Brain microvascular endothelial cell (primary cell): ENCODE data around the gene ATP13A2.

ENCODE experiments used
- DNase-seq: peaks from one replicate; pipeline ENCODE4 v3.0.0-alpha.2; 2020
- H3K27ac ChIP-seq: fragments of 250-450 bp; sonication (Bioruptor Pico); 2 replicates; pipeline ENCODE4 v1.5.1; 2020; ENCODE audit warnings: mild to moderate bottlenecking, moderate library complexity
- H3K27me3 ChIP-seq: fragments of 250-450 bp; sonication (Bioruptor Pico); replicated peaks from 2 replicates; pipeline ENCODE4 v1.5.1; 2020; ENCODE audit warnings: mild to moderate bottlenecking
- H3K36me3 ChIP-seq: fragments of 250-450 bp; sonication (Bioruptor Pico); replicated peaks from 2 replicates; pipeline ENCODE4 v1.5.1; 2020; ENCODE audit warnings: mild to moderate bottlenecking
- H3K4me3 ChIP-seq: 2 replicates; pipeline ENCODE4 v1.5.1; 2011; ENCODE audit warnings: low read depth, mild to moderate bottlenecking, control low read depth, low read length, moderate library complexity
- CTCF ChIP-seq: IDR thresholded peaks from 2 replicates; pipeline ENCODE4 v1.5.1; 2011; ENCODE audit warnings: low read depth, mild to moderate bottlenecking, moderate library complexity, low read length, control low read depth, inconsistent platforms; ENCODE audit errors: missing control alignments
- in situ Hi-C: cut with HindIII; loops from 2 replicates; pipeline ENCODE4 v1.10.0; 2017; ENCODE audit warnings: low sequenced_read_pairs, low pct_ligation_motif_present

The ATP13A2 gene

GRCh38 chr1:17046334-17046657 lies 34.6 kb upstream of the ATP13A2 start:
- Histone ChIP-seq H3K36me3 (peaks cover 33% of the 10 kb centered on the region), H3K27ac (no peak overlapping the region), H3K4me3 (no peak overlapping the region), H3K27me3 (no peaks in the 10 kb centered on the region)
- no peak for DNase-seq
- in situ Hi-C loops: no loop called here
- TF ChIP-seq CTCF: no peak

- H3K27ac ChIP-seq: no peak overlapping the region
- peak; percentile 31 for DNase-seq
- H3K36me3 ChIP-seq: peaks cover 35% of the 10 kb centered on the region
Observed at GRCh38 chr1:17045634-17046333, 34.1 kb upstream of the ATP13A2 start.

GRCh38 chr1:17045150-17045549 lies 33.4 kb upstream of the ATP13A2 start:
- Histone ChIP-seq H3K27ac (no peak overlapping the region), H3K4me3 (no peak overlapping the region), H3K27me3 (no peaks in the 10 kb centered on the region), H3K36me3 (peaks cover 40% of the 10 kb centered on the region)
- DNase-seq: no peak
- no peak for TF ChIP-seq CTCF
- in situ Hi-C loops: no loop called here

More at GRCh38 chr1:17045634-17046333, 34.1 kb upstream of the ATP13A2 start:
- Histone ChIP-seq H3K4me3 (no peak overlapping the region), H3K27me3 (no peaks in the 10 kb centered on the region)
- in situ Hi-C loops: no loop called here
- TF ChIP-seq CTCF: peak; percentile 64

GRCh38 chr1:17043676-17044075 lies 31.9 kb upstream of the ATP13A2 start:
- H3K27me3 ChIP-seq: no peaks in the 10 kb centered on the region
- in situ Hi-C loops: no loop called here
- no peak overlapping the region for H3K4me3 ChIP-seq
- DNase-seq: no peak
- TF ChIP-seq CTCF: no peak
- peaks cover 39% of the 10 kb centered on the region for H3K36me3 ChIP-seq
- H3K27ac ChIP-seq: no peak overlapping the region

GRCh38 chr1:17040135-17040534 lies 28.4 kb upstream of the ATP13A2 start:
- DNase-seq: no peak
- peak overlapping the region; percentile 12 for H3K27ac ChIP-seq
- TF ChIP-seq CTCF: no peak
- in situ Hi-C loops: no loop called here
- peaks cover 40% of the 10 kb centered on the region for H3K36me3 ChIP-seq
- no peaks in the 10 kb centered on the region for H3K27me3 ChIP-seq
- no peak overlapping the region for H3K4me3 ChIP-seq

GRCh38 chr1:17039522-17039921 lies 27.8 kb upstream of the ATP13A2 start:
- no peak for TF ChIP-seq CTCF
- Histone ChIP-seq H3K27ac (no peak overlapping the region), H3K27me3 (no peaks in the 10 kb centered on the region), H3K4me3 (no peak overlapping the region), H3K36me3 (peaks cover 39% of the 10 kb centered on the region)
- no peak for DNase-seq
- in situ Hi-C loops: no loop called here
